ENCODE data around the gene RNF126.
"Not testable (repeated sequence)": the region's sequence is repeated elsewhere in the genome, so short reads cannot be mapped to it uniquely, and the experiment has no call there.

Gene RNF126

GRCh38 chr19:708154-709143 is 45.4 kb upstream of the RNF126 start, which contains the start of gene PALM:
Gene PALM (plus strand): TSS chr19:708935. CDS start chr19:709147, 212 bp downstream.
- POLR2A ChIA-PET, result no interaction called here
- no peak for DNase-seq (ENCODE audit: extremely low spot score)
- CTCF ChIA-PET, result interaction anchor here (1.2 kb wide), 1 partner anchor 9 kb away, joined by 4 read pairs; no protein-coding TSS in a partner anchor
- TF ChIP-seq CTCF (IDR thresholded peaks at IDR 0.05; ENCODE audit: control extremely low read depth, extremely low read depth, low read depth, missing control alignments), result no peak

GRCh38 chr19:704447-704741 is 41.4 kb upstream of the RNF126 start:
- CTCF ChIA-PET, result interaction anchor here (0.8 to 2.1 kb wide), 2 partner anchors 24 to 30 kb away, joined by 3 to 6 read pairs; no protein-coding TSS in a partner anchor
- POLR2A ChIA-PET, result no interaction called here
- DNase-seq (ENCODE audit: extremely low spot score), result no peak
- no peak for TF ChIP-seq CTCF (IDR thresholded peaks at IDR 0.05; ENCODE audit: control extremely low read depth, extremely low read depth, low read depth, missing control alignments)

- no peak for TF ChIP-seq CTCF (IDR thresholded peaks at IDR 0.05; ENCODE audit: control extremely low read depth, extremely low read depth, low read depth, missing control alignments)
- ChIA-PET CTCF (interaction anchor here (0.8 to 2.1 kb wide), 3 partner anchors 24 to 97 kb away, joined by 3 to 6 read pairs (median 3); no protein-coding TSS in a partner anchor), POLR2A (no interaction called here)
- DNase-seq (ENCODE audit: extremely low spot score), result peak; percentile 73
Measured at GRCh38 chr19:703651-704446, 40.8 kb upstream of the RNF126 start.

GRCh38 chr19:703329-703650 is 40.3 kb upstream of the RNF126 start:
- TF ChIP-seq CTCF (IDR thresholded peaks at IDR 0.05; ENCODE audit: control extremely low read depth, extremely low read depth, low read depth, missing control alignments), result no peak
- CTCF ChIA-PET, result interaction anchor here (0.8 to 2.1 kb wide), 3 partner anchors 23 to 97 kb away, joined by 3 to 6 read pairs (median 3); no protein-coding TSS in a partner anchor
- POLR2A ChIA-PET, result interaction anchor here (0.6 kb wide), 1 partner anchor 127 kb away, joined by 4 read pairs; no protein-coding TSS in a partner anchor
- DNase-seq (ENCODE audit: extremely low spot score), result no peak

GRCh38 chr19:702847-703246 is 39.8 kb upstream of the RNF126 start:
- CTCF ChIA-PET, result interaction anchor here (1.5 to 2.1 kb wide), 2 partner anchors 31 to 96 kb away, joined by 3 to 6 read pairs; no protein-coding TSS in a partner anchor
- POLR2A ChIA-PET, result interaction anchor here (0.6 kb wide), 1 partner anchor 127 kb away, joined by 4 read pairs; no protein-coding TSS in a partner anchor
- DNase-seq (ENCODE audit: extremely low spot score), result not testable (repeated sequence)

GRCh38 chr19:699885-700284 is 36.9 kb upstream of the RNF126 start:
- ChIA-PET CTCF (interaction anchor here (1.2 kb wide), 1 partner anchor 8 kb away, joined by 4 read pairs; no protein-coding TSS in a partner anchor), POLR2A (interaction anchor here (0.6 kb wide), 2 partner anchors 121 to 148 kb away, joined by 3 read pairs; no protein-coding TSS in a partner anchor)
- DNase-seq (ENCODE audit: extremely low spot score), result not testable (repeated sequence)

- POLR2A ChIA-PET; DNase-seq (ENCODE audit: extremely low spot score); CTCF ChIA-PET: not testable (repeated sequence)
Measured at GRCh38 chr19:698529-698928, 35.5 kb upstream of the RNF126 start.
